Fibroblast of mammary gland (primary cell): ENCODE results near the gene ETV1.

Experiments
- DNase-seq: peaks from one replicate; pipeline ENCODE4 v3.0.0-alpha.2; 2010; ENCODE audit warnings: low read depth
- H3K4me3 ChIP-seq: 2 replicates; pipeline ENCODE4 v1.5.1; 2011; ENCODE audit warnings: low read depth, mild to moderate bottlenecking, low read length, moderate library complexity; ENCODE audit not compliant: control insufficient read depth
- CTCF ChIP-seq: conservative IDR thresholded peaks from 2 replicates; pipeline ENCODE4 v1.5.1; 2011; ENCODE audit warnings: low read depth, low read length, inconsistent platforms; ENCODE audit not compliant: control insufficient read depth, insufficient read depth

Gene ETV1

GRCh38 chr7:13845601-13846000 lies 143.9 kb downstream of the ETV1 start:
- no peak for DNase-seq
- no peak overlapping the region for H3K4me3 ChIP-seq
- TF ChIP-seq CTCF: no peak

- no peak overlapping the region for H3K4me3 ChIP-seq
- TF ChIP-seq CTCF: no peak
- DNase-seq: no peak
Observed at GRCh38 chr7:13844954-13845353, 144.5 kb downstream of the ETV1 start.

- no peak for TF ChIP-seq CTCF
- no peak for DNase-seq
- no peak overlapping the region for H3K4me3 ChIP-seq
Observed at GRCh38 chr7:13841284-13841683, 148.2 kb downstream of the ETV1 start.
